SIG-M5 treated with dmso at 0.1 percent for 504 hours (cell line): ENCODE data around the gene RBBP4.
"Not testable (repeated sequence)": the region's sequence is repeated elsewhere in the genome, so short reads cannot be mapped to it uniquely, and the experiment has no call there.

Source experiments
- DNase-seq: peaks from one replicate; lab custom pipeline; 2025; ENCODE audit not compliant: unreplicated experiment; lab: John Stamatoyannopoulos, UW

RBBP4 gene

DNA sequence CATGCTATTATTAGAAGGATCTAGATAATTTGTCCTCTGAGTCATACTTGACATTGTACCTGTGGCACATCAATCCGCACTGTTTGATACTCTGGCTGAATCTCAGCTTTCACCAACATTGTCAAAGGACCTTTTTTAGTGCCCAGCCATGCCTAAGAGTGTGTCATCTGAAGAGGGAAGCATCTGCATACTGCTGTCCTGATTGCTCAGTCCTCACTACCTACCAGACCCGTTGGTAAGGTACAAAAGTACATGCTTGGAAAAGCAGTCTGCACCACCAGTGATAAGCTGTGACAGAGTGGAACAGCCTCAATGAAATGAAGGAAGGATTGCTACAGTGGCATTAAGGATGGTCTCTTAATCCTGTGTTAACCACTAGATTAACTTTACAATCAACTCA is 34.5 kb downstream of the RBBP4 start:
- no peak for DNase-seq

DNA sequence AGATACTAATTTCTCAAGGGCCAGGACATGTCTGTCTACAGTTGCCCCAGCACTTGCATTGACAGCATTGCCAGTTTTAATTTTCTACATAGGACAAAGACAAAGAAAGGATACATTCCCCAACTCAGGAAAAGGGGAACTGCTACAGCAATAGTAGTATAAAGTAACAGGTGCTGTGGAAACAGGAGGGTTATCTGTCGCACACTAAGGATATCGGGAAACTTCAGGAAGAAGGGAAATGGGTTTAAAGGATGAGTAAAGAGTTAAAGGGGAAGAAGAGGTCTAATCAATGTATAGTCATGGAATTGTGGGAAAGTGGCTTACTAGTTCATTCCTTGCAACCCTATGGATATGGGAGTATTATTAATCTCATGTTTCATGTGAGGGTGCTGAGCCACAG is 35.4 kb downstream of the RBBP4 start:
- no peak for DNase-seq

DNA sequence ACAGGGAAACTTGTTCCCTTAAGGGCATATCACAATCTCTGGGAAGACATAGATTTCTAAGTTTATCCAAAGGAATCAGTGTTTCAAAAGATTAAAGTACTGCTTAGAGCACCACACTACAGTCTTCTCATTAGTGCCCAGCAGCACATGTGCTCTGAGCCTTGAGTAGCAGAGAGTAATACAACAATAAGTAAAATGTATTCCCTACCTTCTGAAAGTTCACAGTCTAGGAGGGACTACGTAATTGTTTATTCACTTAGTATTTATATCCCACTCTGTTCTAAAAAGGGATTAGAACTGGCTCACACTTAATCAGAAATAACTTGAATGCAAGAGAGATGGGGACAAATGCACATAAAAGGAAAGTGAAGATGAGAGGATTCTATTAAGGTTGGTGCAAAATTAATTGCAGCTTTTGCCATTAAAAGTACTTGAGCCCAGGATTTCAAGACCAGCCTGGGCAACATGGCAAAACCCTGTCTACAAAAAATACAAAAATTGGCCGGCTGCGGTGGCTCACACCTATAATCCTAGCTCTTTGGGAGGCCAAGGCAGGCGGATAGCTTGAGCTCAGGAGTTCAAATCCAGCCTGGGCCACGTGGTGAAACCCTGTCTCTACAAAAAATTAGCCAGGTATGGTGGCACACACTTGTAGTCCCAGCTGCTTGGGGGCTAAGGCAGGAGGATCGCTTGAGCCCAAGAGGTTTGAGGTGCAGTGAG is 42.6 kb downstream of the RBBP4 start:
- no peak for DNase-seq

DNA sequence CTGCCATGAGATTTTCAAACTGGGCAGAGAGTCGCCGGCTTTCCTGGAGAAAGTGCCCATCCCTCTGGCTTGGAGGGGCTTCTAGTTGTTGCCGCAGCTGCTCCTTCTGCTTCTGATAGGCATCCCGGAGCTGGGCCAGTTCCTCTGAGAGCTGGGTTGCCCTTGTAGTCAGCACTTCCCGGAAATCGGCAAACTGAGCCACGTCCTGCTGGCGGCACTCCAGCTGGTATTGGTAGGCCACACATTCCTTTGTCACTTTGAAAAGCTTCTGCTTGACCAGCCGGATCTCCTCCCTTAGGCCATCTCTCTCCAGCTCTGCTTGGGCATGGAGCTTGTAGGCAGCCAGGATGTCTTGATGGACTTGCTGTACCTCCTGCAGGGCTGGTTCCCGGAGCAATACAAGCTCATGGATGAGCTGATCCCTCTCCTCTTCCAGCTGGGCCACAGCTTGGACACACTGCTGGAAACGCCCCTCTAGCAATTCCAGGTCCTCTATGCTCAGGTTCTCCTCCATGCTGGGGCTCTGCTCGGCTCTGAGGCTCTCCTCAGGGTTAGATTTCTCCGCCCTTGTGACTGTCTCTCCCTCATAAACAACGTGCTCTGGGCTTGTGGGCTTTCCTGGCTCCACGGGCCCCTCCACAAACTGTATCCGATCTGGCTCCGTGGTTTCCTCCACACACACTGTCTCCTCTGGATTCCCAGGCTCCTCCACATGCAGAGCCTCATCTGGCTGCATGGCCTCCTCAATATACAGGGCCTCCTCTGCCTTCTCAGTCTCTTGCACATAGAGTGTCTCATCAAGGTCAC is 44.3 kb downstream of the RBBP4 start:
- peak; percentile 13 for DNase-seq

DNA sequence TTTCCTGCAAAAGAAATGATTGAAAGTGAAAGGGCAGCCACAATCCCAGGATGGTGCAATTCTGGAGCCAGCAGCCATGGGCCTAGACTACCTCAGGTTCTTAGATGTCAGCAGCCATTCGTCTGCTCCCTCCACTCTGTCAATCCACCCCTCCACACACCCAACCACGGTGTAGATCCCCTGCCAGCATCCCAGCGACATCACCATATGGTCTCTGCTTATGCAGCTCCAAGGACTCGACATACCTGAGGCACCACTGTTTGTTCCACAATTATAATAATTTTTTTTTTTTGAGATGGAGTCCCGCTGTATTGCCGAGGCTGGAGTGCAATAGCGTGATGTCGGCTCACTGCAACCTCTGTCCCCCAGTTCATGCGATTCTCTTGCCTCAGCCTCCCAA is 45.0 kb downstream of the RBBP4 start:
- no peak for DNase-seq

DNA sequence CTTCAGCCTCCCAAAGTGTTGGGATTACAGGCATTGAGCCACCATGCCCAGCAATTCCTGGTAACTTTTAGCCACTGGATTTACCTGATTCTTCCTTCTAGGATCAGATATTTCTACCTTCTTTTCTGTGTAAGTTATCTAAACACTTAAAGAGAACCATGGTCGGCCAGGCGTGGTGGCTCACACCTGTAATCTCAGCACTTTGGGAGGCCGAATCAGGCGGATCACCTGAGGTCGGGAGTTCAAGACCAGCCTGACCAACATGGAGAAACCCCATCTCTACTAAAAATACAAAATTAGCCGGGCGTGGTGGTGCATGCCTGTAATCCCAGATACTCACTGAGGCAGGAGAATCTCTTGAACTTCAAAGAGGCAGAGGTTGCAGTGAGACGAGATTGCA is 46.0 kb downstream of the RBBP4 start:
- not testable (repeated sequence) for DNase-seq

DNA sequence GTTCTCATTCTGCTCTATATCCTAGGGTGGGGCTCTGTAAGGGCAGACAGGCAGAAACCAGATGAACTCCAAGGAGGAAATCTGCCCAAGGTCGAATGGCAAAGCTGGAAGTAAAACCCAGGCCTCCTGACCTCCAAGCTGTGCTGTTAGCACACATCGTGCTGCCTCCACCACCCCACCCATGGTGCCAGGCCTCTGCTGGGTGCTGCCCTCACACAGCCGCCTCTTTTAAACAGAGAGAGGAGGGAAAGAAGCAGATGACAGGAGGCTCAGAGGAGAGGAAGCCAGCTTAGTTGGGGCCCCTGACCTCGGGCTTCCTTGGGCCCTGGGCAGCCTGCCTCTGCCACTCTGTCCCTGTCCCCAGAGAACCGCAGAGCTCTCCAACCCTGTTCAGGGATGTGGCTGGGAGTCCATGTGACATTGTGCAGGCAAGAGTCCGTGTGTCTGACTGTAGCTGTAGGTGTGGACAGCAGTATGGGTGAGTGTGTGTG is 50.5 kb downstream of the RBBP4 start:
- DNase-seq: no peak

DNA sequence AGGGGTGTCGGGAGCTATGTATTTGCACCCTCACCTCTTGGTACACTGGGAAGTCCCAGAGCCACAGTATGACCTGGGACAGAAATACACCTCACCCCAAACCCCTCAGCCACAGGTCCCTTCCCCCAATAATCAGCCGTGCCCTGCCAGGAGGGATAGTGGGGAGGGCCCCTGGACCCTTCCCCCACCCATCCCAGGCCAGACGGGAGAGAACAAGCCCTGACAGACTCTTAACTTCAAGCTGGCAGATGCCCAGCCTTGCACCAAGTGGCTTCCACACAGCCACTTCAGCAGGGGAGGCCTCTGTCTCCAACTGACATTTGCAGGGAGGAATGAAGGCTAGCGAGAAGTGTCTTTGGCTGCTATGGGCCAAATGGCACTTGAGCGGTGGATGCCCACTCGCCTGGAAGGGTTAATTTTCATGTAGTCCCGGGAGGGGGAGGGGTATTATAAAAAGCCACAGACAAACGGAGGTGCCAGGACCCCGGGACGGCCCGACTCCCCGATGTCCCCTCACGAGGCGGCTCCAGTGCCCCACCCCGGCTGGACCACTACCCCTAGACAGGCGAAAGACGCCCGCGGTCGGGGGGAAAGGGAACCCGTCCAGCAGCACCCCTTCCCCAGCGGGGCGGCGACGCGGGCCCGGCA is 51.1 kb downstream of the RBBP4 start:
- no peak for DNase-seq

DNA sequence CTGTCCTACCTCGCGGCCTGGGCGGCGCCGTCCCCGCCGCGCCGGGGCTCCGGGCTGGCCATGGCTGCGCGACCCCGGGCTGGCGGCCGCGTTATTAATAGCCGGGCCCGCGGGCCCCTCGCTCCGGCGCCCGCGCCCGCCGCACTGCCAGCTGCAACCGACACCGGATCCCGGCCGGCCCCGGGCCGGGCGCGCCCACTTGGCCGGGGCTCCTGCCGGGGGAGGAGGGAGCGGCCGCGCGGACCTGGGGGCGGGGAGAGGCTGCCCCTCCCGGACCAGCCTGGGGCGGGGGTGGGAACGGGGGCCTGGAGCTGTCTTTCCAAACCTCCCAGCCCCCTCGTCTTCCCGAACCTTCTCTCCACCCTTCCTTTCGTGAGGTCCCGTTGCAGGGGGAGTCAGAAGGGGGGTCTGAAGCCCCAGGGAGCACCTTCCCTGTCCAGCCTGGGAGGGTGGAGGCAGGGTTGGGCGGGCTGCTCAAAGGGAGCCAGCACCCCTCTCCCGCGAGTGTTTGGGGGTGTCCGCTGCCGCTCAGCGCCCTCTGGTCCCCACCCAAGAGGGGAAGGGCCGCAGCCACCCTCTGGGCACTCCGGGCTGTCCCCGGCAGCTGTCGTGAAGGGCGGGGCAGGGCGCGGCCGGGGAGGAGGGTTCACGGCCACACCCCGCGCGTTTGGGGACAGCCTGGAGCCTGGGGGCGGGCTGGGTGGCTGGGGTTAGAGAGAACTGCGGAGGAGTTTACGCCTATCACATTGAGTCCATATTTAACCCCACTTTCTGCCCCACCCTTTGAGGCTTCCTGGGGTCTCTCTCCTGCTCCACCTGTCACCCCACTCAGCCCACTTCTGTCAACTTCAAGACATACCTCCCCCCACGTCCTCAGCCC is 51.8 kb downstream of the RBBP4 start, which contains the start of gene SYNC:
TSS of gene SYNC (minus strand) at position 172 of the 880 bp plus-strand sequence. CDS start at position 62, 110 bp downstream.
- no peak for DNase-seq

DNA sequence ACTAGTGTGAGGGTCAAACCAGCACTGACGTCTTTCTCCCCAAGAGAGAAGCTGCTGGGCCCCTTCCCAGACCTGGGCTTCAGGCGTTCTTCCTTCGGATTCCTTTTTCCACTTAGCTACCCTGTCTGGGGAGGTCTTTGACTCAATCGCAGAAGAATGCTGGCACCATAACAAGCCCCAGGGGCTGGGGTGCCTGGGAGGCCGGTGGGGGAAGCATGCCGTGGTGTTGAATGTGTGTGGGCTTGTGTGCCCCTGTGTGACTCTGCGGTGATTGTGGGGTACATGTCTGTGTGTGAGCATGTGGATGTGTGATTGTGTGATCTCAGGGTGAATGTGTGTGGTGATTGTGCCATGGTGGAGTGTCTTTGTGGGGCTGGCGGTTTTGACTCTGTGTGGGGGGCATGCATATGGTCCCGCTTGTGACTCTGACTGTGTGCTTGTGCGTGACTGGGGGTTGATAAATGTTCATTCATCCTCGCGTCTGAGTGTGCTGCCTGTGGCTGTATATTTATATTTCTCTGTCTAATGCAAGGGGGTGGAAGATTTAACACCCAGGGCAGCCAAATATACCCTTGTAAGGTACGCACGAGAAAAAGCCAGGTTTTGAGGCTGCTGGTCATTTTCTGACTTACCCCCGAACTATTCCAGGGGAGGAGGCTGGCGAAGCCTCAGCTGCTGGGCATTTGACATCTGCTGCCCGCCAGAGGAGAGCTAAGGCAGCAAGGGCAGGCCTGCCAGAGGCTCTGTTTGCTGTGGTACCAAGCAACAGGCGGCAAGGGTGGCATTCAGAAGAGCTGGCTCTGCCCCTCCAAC is 52.7 kb downstream of the RBBP4 start:
- no peak for DNase-seq

DNA sequence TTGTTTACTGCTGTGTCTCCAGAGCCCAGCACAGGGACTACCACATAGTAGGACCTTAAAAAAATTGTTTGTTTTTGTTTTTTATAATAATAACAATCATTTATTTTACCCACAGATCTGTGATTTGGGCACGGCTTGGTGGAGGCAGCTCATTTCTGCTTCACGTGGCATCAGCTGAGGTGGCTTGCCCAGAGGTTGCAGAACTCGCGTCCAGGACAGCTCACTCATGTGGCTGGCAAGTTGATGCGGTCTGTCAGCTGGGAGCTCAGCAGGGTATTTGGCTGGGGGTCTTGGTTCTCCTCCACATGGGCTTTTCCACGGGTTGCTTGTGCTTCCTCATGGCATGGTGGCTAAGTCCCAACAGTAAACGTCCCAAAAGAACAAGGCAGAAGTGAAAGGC is 54.5 kb downstream of the RBBP4 start:
- DNase-seq: no peak

DNA sequence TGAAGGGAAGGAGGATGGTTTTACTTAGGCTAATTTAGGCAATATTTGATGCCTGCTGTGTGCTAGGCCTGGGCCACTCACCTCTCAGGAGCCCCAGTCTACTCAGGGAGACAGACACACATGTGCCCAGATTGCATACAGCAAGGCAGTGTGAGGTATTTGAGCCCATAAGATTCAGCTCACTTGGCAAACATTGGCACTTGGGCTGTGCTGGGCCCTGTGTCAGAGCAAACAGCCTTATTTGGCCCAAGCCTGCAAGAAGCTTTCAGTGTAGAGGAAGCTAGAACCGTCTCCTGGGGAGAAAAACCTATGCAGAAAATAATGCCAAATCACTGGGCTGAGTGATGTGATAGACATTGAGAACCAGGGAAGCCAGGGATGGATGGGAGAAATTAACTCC is 55.5 kb downstream of the RBBP4 start:
- DNase-seq: no peak

DNA sequence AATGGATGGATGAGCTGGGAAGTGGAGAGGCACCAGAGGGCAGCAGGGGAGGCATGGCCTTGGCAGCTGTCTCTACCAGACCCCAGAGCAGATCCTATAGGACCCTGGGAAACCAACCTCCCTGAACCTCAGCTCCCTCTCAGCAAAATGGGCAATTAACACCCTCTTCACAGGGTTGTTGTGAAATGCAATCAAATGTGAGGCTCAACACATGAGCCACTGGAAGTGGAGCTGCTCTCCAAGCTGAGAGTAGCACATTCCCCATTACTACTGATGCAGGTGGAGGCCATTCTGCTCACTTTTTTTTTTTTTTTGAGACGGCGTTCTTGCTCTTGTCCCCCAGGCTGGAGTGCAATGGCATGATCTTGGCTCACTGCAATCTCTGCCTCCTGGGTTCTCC is 58.1 kb downstream of the RBBP4 start:
- no peak for DNase-seq

DNA sequence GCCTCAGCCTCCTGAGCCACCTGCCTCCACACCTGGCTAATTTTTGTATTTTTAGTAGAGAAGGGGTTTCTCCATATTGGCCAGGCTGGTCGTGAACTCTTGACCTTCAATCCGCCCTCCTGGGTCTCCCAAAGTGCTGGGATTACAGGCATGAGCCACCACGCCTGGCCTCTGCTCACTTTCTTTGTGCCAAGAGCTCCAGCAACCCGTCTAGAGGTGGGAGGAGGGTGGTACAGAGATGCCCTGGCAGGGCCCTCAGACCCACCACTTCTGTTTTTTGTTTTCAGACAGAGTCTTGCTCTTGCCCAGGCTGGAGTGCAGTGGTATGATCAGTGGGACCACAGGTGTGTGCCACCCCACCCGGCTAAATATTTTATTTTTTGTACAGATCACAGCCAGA is 58.5 kb downstream of the RBBP4 start:
- no peak for DNase-seq

DNA sequence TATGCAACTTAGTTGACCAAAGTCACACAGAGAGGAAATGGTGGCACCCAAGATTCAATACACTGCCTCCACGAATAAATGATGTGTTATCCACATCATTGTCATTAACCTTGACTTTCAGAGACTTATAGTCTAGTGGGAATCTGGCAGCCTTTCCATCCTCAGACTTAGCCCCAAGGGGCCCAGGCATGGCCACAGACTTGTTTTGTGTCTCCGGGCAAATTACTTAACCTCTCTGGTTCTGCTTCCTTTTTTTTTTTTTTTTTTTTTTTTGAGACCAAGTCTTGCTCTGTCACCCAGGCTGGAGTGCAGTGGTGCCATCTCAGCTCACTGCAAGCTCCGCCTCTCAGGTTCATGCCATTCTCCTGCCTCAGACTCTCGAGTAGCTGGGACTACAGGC is 60.2 kb downstream of the RBBP4 start:
- DNase-seq: peak; percentile 26

DNA sequence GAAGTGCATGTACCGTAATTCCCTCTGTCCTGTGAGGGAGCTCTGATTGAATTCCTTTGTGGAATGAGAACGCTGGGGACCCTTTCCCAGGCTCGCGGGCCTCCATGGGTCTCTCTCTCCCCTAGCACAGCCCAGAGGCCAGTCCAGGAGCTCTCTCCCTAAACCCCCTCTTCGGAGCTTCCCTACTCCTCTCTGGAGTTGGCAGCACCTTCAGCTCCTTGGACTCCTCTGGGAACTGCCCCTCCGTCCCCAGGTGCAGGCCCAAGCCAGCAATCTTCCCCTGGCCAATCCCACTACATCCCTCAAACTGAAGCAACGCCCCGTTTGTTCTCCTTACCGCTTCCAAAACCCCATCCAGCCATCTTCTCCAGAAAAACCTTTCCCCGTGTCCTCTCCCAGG is 62.1 kb downstream of the RBBP4 start:
- no peak for DNase-seq

DNA sequence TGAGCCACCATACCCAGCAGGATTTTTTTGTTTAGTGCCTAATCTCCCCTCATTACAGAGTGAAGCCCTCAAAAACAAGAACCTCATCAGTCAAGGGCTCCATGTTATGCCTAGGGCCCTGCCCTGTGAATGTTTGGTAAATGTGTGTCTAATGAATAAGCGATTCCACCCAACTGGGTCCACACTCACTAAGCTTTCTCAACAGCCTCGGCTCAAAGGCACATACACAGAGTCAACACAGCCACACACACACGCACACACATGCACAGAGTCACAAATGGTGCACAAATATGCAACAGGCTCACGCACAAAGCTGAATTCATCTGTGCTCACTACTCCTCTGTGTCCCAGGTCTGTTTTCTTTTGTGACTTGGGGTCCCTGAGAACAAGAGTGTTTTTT is 63.3 kb downstream of the RBBP4 start:
- DNase-seq: no peak

DNA sequence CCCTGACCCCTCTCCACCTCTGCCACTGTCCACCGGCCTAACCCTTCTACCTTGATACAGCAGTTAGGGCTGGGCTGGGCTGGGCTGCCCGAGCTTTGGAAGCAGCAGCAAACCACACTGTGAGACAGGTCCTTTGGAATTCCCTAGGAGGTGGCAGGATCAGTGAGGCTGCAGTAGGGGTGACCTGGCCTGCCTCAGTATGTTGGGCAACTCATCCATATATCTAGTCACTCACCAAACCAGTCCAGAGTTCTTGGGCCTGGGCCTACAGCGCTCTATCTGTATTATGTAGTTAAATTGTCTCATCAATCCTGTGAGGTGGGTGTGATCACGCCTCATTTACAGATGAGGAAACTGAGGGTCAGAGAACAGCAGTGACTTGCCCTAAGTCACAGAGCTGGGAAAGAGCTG is 64.9 kb downstream of the RBBP4 start:
- no peak for DNase-seq

DNA sequence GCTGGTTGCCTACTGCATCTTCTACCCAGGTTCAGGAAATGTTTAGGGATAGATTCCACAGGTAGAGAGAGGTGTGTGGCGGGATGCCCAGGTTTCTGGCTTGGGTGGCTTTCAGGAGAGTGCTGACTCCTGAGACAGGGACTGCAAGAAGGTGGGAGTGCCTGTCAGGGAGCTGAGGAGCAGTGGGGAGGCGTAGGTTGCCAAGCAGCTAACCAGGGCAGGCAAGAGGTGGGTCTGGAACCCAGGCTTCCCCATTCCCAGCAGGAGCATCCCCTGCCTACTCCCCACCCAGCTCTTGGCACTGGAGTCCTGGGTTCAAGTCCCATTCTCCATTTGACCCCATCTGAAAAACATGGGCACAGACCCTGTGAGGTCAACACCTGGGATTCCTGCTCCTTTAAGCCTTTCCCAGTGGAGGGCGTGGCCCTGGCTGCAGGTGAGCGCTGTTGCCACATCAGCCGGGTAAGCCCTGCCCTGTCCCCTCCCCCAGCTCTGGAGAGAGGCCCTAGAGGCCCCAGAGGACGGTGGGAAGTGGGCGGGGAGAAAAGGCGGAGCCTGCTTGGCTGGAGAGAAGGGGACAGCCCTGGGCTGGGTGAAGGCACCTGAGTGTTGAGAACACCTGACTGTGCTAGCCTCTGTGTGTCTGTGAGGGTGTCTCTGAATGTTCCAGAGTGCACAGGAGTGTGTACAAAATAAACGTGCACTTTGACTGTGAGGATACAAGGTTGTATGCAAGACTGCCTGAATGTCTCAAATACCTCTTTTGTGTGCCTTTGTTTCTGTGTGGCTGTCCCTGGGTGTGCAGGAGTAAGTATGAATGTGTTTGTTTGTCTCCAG is 65.5 kb downstream of the RBBP4 start:
- DNase-seq: peak; percentile 59
